GM21529 (cell line): ENCODE results near the gene TIMM44.
"Not testable (repeated sequence)": the region's sequence is repeated elsewhere in the genome, so short reads cannot be mapped to it uniquely, and the experiment has no call there.

Experiments used
- ATAC-seq: cut with Tn5 transposase; IDR thresholded peaks from one replicate; pipeline ENCODE4 v1.9.1; 2021; ENCODE audit not compliant: unreplicated experiment

Gene TIMM44

GRCh38 chr19:7953060-7953459, 9.6 kb upstream of the TIMM44 start:
- ATAC-seq, result no peak

- ATAC-seq, result no peak
Measured at GRCh38 chr19:7947939-7948338, 4.5 kb upstream of the TIMM44 start.

- ATAC-seq, result peak; percentile 32
Measured at GRCh38 chr19:7944177-7944761, 803 bp upstream of the TIMM44 start.

GRCh38 chr19:7942981-7943443, 454 bp downstream of the TIMM44 start:
- peak; percentile 2 for ATAC-seq

GRCh38 chr19:7941895-7942596, 1.4 kb downstream of the TIMM44 start:
- ATAC-seq, result no peak

GRCh38 chr19:7940841-7941240, 2.6 kb downstream of the TIMM44 start:
- no peak for ATAC-seq

- no peak for ATAC-seq
Measured at GRCh38 chr19:7934766-7935165, 8.7 kb downstream of the TIMM44 start.

- ATAC-seq, result no peak
Measured at GRCh38 chr19:7933828-7934725, 9.4 kb downstream of the TIMM44 start.

- no peak for ATAC-seq
Measured at GRCh38 chr19:7933411-7933810, 10.1 kb downstream of the TIMM44 start.

- ATAC-seq, result no peak
Measured at GRCh38 chr19:7932930-7933300, 10.6 kb downstream of the TIMM44 start.

- ATAC-seq, result no peak
Measured at GRCh38 chr19:7932276-7932929, 11.1 kb downstream of the TIMM44 start.

- no peak for ATAC-seq
Measured at GRCh38 chr19:7931221-7932061, 12.0 kb downstream of the TIMM44 start.

- ATAC-seq, result no peak
Measured at GRCh38 chr19:7930765-7931164, 12.7 kb downstream of the TIMM44 start.

- not testable (repeated sequence) for ATAC-seq
Measured at GRCh38 chr19:7930030-7930429, 13.4 kb downstream of the TIMM44 start.

GRCh38 chr19:7928741-7929701, 14.4 kb downstream of the TIMM44 start:
- no peak for ATAC-seq

GRCh38 chr19:7928334-7928706, 15.1 kb downstream of the TIMM44 start:
- no peak for ATAC-seq

- no peak for ATAC-seq
Measured at GRCh38 chr19:7927605-7928333, 15.7 kb downstream of the TIMM44 start.

- no peak for ATAC-seq
Measured at GRCh38 chr19:7926727-7927604, 16.5 kb downstream of the TIMM44 start.
